Parathyroid adenoma (tissue), 2 donors: ENCODE measurements around the gene SCAMP5.

Experiments used
- H2AFZ ChIP-seq: fragments of 300-600 bp; sonication (generic); one replicate; pipeline ENCODE4 v1.7.0; 2017; ENCODE audit warnings: antibody characterized with exemption, mild to moderate bottlenecking
- H3K27ac ChIP-seq: fragments of 300-600 bp; sonication (generic); one replicate; pipeline ENCODE4 v1.7.0; 2017
- H3K27me3 ChIP-seq: fragments of 300-600 bp; sonication (generic); one replicate; pipeline ENCODE4 v1.7.0; 2017; ENCODE audit warnings: low read length; ENCODE audit not compliant: control insufficient read depth, insufficient read depth
- H3K36me3 ChIP-seq: fragments of 300-600 bp; sonication (generic); one replicate; pipeline ENCODE4 v1.7.0; 2017; ENCODE audit warnings: low read length; ENCODE audit not compliant: control insufficient read depth, insufficient read depth
- H3K4me1 ChIP-seq: fragments of 300-600 bp; sonication (generic); one replicate; pipeline ENCODE4 v1.7.0; 2017; ENCODE audit warnings: control low read depth
- H3K4me2 ChIP-seq: fragments of 300-600 bp; sonication (generic); one replicate; pipeline ENCODE4 v1.7.0; 2017; ENCODE audit warnings: low read length
- H3K4me3 ChIP-seq: fragments of 300-600 bp; sonication (generic); one replicate; pipeline ENCODE4 v1.7.0; 2017; ENCODE audit warnings: low read depth, low read length
- H3K79me2 ChIP-seq: fragments of 300-600 bp; sonication (generic); one replicate; pipeline ENCODE4 v1.7.0; 2017; ENCODE audit warnings: control low read depth
- H3K9ac ChIP-seq: fragments of 300-600 bp; sonication (generic); one replicate; pipeline ENCODE4 v1.7.0; 2017; ENCODE audit warnings: mild to moderate bottlenecking
- H3K9me3 ChIP-seq: fragments of 300-600 bp; sonication (generic); one replicate; pipeline ENCODE4 v1.7.0; 2017; ENCODE audit warnings: low read length; ENCODE audit not compliant: control insufficient read depth
- CTCF ChIP-seq: fragments of 300-600 bp; sonication (generic); IDR thresholded peaks from one replicate; pipeline ENCODE4 v1.7.0; 2017; ENCODE audit warnings: antibody characterized with exemption, mild to moderate bottlenecking
- donor health status: primary hyperparathyroidism.

SCAMP5 gene

DNA sequence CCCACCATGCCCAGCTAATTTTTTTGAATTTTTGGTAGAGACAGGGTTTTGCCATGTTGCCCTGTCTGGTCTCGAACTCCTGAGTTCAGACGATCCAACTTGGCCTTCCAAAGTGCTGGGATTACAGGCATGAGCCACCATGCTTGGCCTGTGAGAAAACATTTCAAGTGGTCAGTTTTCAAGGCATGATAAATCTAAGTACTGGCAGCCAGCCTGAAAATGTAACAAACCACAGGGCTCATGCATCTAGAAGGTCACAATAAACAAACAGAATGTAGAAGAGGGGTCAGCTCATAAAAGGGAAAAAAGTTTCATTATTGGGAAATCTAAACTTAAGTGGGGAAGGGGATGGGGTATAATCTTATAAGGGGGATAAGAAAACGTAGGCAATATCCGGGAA, 68.0 kb downstream of the SCAMP5 start:
- no peak overlapping the region for H3K27ac ChIP-seq
- no peaks in the 10 kb centered on the region for H3K79me2 ChIP-seq
- H3K4me3 ChIP-seq, result no peak overlapping the region
- TF ChIP-seq CTCF, result no peak
- H3K4me2 ChIP-seq, result no peak overlapping the region
- no peaks in the 10 kb centered on the region for H3K9me3 ChIP-seq
- no peak overlapping the region for H2AFZ ChIP-seq
- H3K36me3 ChIP-seq, result no peaks in the 10 kb centered on the region
- no peaks in the 10 kb centered on the region for H3K4me1 ChIP-seq
- no peaks in the 10 kb centered on the region for H3K27me3 ChIP-seq
- H3K9ac ChIP-seq, result no peak overlapping the region

GRCh38 chr15:75063889-75064288, 68.5 kb downstream of the SCAMP5 start:
- Histone ChIP-seq H3K27ac (no peak overlapping the region), H3K4me3 (no peak overlapping the region), H3K4me2 (no peak overlapping the region), H3K4me1 (no peaks in the 10 kb centered on the region), H2AFZ (no peak overlapping the region), H3K27me3 (no peaks in the 10 kb centered on the region), H3K36me3 (no peaks in the 10 kb centered on the region), H3K9ac (no peak overlapping the region), H3K79me2 (no peaks in the 10 kb centered on the region), H3K9me3 (no peaks in the 10 kb centered on the region)
- TF ChIP-seq CTCF, result no peak

GRCh38 chr15:75064846-75065245, 69.5 kb downstream of the SCAMP5 start:
- Histone ChIP-seq H3K4me1 (no peaks in the 10 kb centered on the region), H3K4me3 (no peak overlapping the region), H2AFZ (no peak overlapping the region), H3K9me3 (no peaks in the 10 kb centered on the region), H3K27ac (no peak overlapping the region), H3K4me2 (no peak overlapping the region), H3K27me3 (no peaks in the 10 kb centered on the region), H3K36me3 (no peaks in the 10 kb centered on the region), H3K79me2 (no peaks in the 10 kb centered on the region), H3K9ac (no peak overlapping the region)
- no peak for TF ChIP-seq CTCF

- no peak overlapping the region for H3K4me3 ChIP-seq
- no peak overlapping the region for H3K4me2 ChIP-seq
- no peak overlapping the region for H2AFZ ChIP-seq
- H3K79me2 ChIP-seq, result no peaks in the 10 kb centered on the region
- H3K27ac ChIP-seq, result no peak overlapping the region
- H3K9ac ChIP-seq, result no peak overlapping the region
- no peaks in the 10 kb centered on the region for H3K27me3 ChIP-seq
- H3K4me1 ChIP-seq, result no peaks in the 10 kb centered on the region
- TF ChIP-seq CTCF, result no peak
- no peaks in the 10 kb centered on the region for H3K36me3 ChIP-seq
- no peaks in the 10 kb centered on the region for H3K9me3 ChIP-seq
Observed at GRCh38 chr15:75065467-75065850, 70.1 kb downstream of the SCAMP5 start.

- Histone ChIP-seq H3K27me3 (no peaks in the 10 kb centered on the region), H3K9me3 (no peaks in the 10 kb centered on the region), H3K27ac (no peak overlapping the region), H3K9ac (no peak overlapping the region), H3K4me2 (no peak overlapping the region), H3K36me3 (no peaks in the 10 kb centered on the region), H3K79me2 (no peaks in the 10 kb centered on the region), H3K4me1 (no peaks in the 10 kb centered on the region), H2AFZ (no peak overlapping the region), H3K4me3 (no peak overlapping the region)
- TF ChIP-seq CTCF, result no peak
Observed at GRCh38 chr15:75065851-75066509, 70.6 kb downstream of the SCAMP5 start.
